NCI-H446 (cell line): ENCODE results near the gene KLF3.

Experiments
- DNase-seq, 2 experiments: peaks; one replicate each; lab custom pipeline; 2025; lab: John Stamatoyannopoulos, UW

Gene KLF3

GRCh38 chr4:38654273-38654672 is 9.7 kb upstream of the KLF3 start:
- DNase-seq, result no peak

- no peak for DNase-seq
Observed at GRCh38 chr4:38656111-38656510, 7.9 kb upstream of the KLF3 start.

GRCh38 chr4:38659346-38659745 is 4.7 kb upstream of the KLF3 start:
- no peak for DNase-seq

GRCh38 chr4:38660838-38661237 is 3.2 kb upstream of the KLF3 start:
- DNase-seq, result no peak

GRCh38 chr4:38661371-38661770 is 2.6 kb upstream of the KLF3 start:
- DNase-seq, result no peak

- no peak for DNase-seq
Observed at GRCh38 chr4:38662522-38663089, 1.4 kb upstream of the KLF3 start.

- DNase-seq, result no peak
Observed at GRCh38 chr4:38663090-38663800, 754 bp upstream of the KLF3 start.

GRCh38 chr4:38664706-38665401 is 855 bp downstream of the KLF3 start:
- DNase-seq, result peak in 1 of 2 experiments; percentile 64

- no peak for DNase-seq
Observed at GRCh38 chr4:38665551-38666411, 1.8 kb downstream of the KLF3 start.

GRCh38 chr4:38666766-38667084 is 2.7 kb downstream of the KLF3 start:
- DNase-seq, result no peak

GRCh38 chr4:38667085-38667893 is 3.3 kb downstream of the KLF3 start:
- peak; percentile 40 to 64 for DNase-seq

GRCh38 chr4:38668203-38668971 is 4.4 kb downstream of the KLF3 start:
- DNase-seq, result no peak

GRCh38 chr4:38669208-38669607 is 5.2 kb downstream of the KLF3 start:
- DNase-seq, result no peak

- DNase-seq, result no peak
Observed at GRCh38 chr4:38670109-38670901, 6.3 kb downstream of the KLF3 start.

- no peak for DNase-seq
Observed at GRCh38 chr4:38670939-38671591, 7.1 kb downstream of the KLF3 start.

- DNase-seq, result no peak
Observed at GRCh38 chr4:38671592-38671940, 7.6 kb downstream of the KLF3 start.

GRCh38 chr4:38672074-38672396 is 8.0 kb downstream of the KLF3 start:
- no peak for DNase-seq

GRCh38 chr4:38672397-38673129 is 8.6 kb downstream of the KLF3 start:
- no peak for DNase-seq
